Esophagus squamous epithelium (tissue), 4 donors: ENCODE data around the gene FERMT3.

ENCODE experiments used
- CTCF ChIP-seq, 6 experiments: fragments of 450-650 bp in 4 of 6; fragments of 200-600 bp in 2 of 6; sonication (generic) in 2 of 6; IDR thresholded peaks; one replicate each; pipeline ENCODE4 v1.5.1; 2016 to 2019; ENCODE audit warnings: antibody characterized with exemption in 6 of 6, mild to moderate bottlenecking in 4 of 6, moderate library complexity in 4 of 6
- POLR2A ChIP-seq, 4 donors: fragments of 450-650 bp; IDR thresholded peaks; one replicate each; pipeline ENCODE4 v1.6.1; 2017; ENCODE audit warnings: antibody characterized with exemption in 4 of 4, mild to moderate bottlenecking in 4 of 4, moderate library complexity in 3 of 4

DNA sequence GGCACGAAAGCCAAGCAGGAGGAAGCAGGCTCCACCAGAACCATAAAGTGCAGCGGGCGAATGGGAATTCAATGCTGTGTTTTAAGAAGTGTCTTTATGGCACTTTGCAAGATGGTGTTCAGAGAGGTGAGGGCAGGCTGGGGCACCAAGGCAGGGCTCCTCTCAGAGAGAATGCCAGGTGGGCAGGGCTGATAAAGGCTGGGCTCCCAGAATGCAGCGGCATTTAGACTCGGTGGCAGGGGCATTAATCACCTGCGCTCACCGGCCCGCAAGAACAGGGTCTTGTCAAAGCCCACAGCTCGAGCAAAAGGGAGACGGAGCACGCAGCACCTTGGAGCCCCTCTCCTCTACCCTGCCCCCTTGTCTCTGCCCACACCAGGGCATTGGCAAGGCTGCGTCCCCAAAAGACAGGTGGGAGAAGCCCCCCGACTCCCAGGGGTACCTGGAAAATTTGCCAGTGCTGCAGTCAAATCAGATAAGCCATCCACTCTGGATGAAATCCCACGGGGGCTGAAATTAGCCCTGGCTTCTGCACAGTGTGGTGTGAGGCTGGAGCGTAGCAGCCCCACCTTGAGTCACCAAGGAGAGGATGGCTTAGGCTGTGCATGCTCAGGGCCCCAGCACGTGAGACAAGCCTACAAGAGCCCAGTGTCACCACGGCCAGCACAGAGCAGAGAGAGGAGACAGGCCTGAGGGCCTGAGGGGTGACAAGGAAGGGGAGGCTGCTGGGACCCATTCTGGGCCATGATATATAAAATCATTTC lies 48.7 kb upstream of the FERMT3 start:
- TF ChIP-seq CTCF (IDR thresholded peaks at IDR 0.05) (no peak), POLR2A (IDR thresholded peaks at IDR 0.05) (no peak)
